SU-DHL-6 (cell line): ENCODE data around the gene TMEM52B.

Experiments
- CTCF ChIP-seq: fragments of 200-600 bp; sonication (generic); IDR thresholded peaks from one replicate; pipeline ENCODE4 v1.5.1; 2017; ENCODE audit warnings: antibody characterized with exemption, mild to moderate bottlenecking, low read length, moderate library complexity; ENCODE audit not compliant: insufficient read depth, poor library complexity, severe bottlenecking
- EZH2phosphoT487 ChIP-seq: fragments of 200-600 bp; sonication (generic), shearing (Covaris generic); conservative IDR thresholded peaks from 2 replicates; pipeline ENCODE4 v1.6.1; 2018; ENCODE audit warnings: mild to moderate bottlenecking, antibody characterized with exemption, low read length, moderate library complexity, mixed read lengths

GRCh38 chr12:10158406-10158805 lies 20.4 kb upstream of the TMEM52B start:
- TF ChIP-seq CTCF (no peak), EZH2phosphoT487 (no peak)
